HUES64 (cell line): Measurements from ENCODE around the gene TSR1.

ENCODE experiments used
- H3K27ac ChIP-seq: 2 replicates; pipeline ENCODE4 v1.7.0; 2013; ENCODE audit warnings: low read depth, low read length, inconsistent platforms
- H3K27me3 ChIP-seq: 2 replicates; pipeline ENCODE4 v1.6.1; 2013; ENCODE audit warnings: mild to moderate bottlenecking, low read length; ENCODE audit not compliant: insufficient read depth
- H3K36me3 ChIP-seq: 2 replicates; pipeline ENCODE4 v1.6.1; 2013; ENCODE audit warnings: mild to moderate bottlenecking, low read length; ENCODE audit not compliant: insufficient read depth
- H3K4me1 ChIP-seq: 2 replicates; pipeline ENCODE4 v1.6.1; 2013; ENCODE audit warnings: mild to moderate bottlenecking, low read length, moderate library complexity; ENCODE audit not compliant: insufficient read depth
- H3K4me3 ChIP-seq: 2 replicates; pipeline ENCODE4 v1.5.1; 2013; ENCODE audit warnings: mild to moderate bottlenecking, low read length, moderate library complexity
- H3K9ac ChIP-seq: 2 replicates; pipeline ENCODE4 v1.6.1; 2013; ENCODE audit warnings: mild to moderate bottlenecking, low read depth, low read length
- H3K9me3 ChIP-seq: 2 replicates; pipeline ENCODE4 v1.6.1; 2013; ENCODE audit warnings: low read depth, low read length; ENCODE audit not compliant: insufficient read depth
- WGBS: fragments of 150-250, 120-280 bp; methylation state at CpG from one replicate; pipeline ENCODE4 v1.1.7; 2013; ENCODE audit warnings: missing lambda C conversion rate; 5-methylcytosine and 5-hydroxymethylcytosine counted together

The TSR1 gene

DNA sequence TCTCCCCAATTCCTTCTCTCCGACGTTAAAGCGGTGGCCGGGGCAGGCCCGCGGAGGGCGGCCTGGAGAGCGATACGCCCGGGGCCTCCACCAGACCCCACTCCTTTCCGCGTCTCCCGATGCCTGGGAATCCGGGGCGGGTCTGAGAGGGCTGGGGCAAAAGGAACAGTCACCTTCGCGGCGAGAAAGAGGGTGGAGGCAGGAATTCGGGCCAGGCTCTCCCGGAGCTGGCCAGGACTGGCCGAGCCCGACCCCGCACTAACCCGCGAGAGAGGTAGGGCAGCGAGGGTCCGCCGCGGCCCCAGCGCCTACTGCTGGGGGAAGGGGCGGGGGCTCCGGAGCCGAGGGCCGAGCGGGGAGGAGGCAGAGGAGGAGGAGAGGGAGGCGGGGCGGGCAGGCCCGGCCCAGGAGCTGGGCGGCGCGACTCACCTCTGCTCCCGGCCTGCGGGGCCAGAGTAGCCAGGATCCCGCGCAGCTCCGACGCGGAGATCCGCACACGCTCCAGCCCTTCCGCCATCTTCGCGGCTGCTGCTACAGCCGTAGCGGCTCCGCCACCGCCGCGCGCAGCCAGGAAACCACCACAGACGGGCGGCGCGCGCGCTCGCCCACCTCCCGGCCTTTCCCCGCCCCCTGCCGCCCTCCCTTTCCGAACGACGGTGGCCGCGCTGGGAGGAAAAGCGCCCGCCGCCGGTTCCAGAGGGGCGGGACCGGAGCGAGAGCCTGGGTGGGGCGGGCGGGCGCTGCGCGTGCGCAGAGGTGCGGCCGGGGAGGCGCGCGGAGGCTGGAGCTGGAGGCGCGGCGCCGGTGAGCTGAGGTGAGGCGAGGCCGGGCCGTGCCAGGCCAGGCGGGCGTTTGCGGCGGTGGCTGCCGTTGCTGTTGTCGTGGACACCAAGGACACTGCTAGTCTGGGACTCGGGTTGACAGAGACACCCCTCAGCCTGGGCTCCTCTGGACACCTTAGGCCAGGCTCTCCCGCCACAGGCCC, 32.8 kb downstream of the TSR1 start, which contains the start of the genes SMG6 and SRR:
SMG6 (minus strand) TSS at position 582 of the 985 bp plus-strand sequence; CDS start at position 517, 65 bp downstream.
SRR (plus strand) TSS at position 747 of the 985 bp plus-strand sequence. CDS start 11,611 bp downstream, outside the sequence.
- WGBS = under 1% methylated on average over 108 of the region's 108 CpGs
- Histone ChIP-seq H3K27ac (peak within 1 kb of the TSS; percentile 95), H3K9ac (peak within 1 kb of the TSS; percentile 91), H3K4me1 (peaks cover 4% of the 10 kb centered on the region; the same call in 1 of the 2 replicates), H3K4me3 (peak within 1 kb of the TSS; percentile 85), H3K27me3 (no peaks in the 10 kb centered on the region), H3K9me3 (no peaks in the 10 kb centered on the region), H3K36me3 (peaks cover 20% of the 10 kb centered on the region)

DNA sequence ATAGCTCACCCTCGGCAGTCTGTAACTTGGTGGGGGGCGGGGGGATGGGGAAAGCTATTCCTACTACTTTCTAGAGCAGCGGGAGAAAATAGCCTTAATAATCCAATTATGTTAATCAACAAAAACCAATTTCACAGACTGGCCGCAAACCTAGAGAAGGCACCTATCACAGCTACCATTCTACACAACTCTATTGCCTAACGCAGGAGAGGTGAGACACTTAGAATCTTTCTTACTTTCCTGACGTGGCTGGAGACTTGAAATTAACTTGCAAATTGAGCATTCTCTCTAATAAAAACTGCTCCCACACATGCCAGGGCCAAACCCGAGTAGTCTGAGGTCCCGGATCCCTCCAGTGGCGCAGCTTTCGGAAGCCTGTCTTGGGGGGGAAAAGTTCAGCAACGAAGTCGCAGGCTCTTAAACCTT, 33.5 kb downstream of the TSR1 start:
- H3K36me3 ChIP-seq = peaks cover 24% of the 10 kb centered on the region
- 4% methylated on average over 11 of the region's 12 CpGs for WGBS
- peaks cover 4% of the 10 kb centered on the region; the same call in 1 of the 2 replicates for H3K4me1 ChIP-seq
- H3K4me3 ChIP-seq = peak overlapping the region; percentile 85
- H3K9me3 ChIP-seq = no peaks in the 10 kb centered on the region
- H3K9ac ChIP-seq = peak overlapping the region; percentile 91
- no peaks in the 10 kb centered on the region for H3K27me3 ChIP-seq
- peak overlapping the region; percentile 95 for H3K27ac ChIP-seq

DNA sequence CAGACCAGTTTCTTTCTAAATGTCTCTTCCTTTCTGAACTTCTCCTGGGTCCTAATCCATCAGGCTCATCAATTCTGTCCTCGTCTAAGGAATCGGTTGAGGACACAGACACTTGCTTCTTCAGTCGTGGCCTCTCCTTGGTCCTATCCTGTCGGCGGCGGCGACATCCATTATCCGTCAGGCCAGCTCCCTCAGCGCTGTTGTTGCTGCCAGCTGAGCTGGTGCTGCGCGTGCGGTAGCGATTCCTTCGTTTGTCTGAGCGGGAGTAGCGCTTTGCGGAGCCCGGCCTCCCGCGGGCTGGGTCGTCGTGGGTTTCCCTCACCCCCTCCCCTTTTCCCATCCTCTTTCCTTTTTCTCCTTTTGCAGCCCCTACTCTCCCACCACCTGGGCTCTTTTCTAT, 36.5 kb downstream of the TSR1 start:
- Histone ChIP-seq H3K27me3 (no peaks in the 10 kb centered on the region), H3K9me3 (no peaks in the 10 kb centered on the region), H3K4me1 (peaks cover 4% of the 10 kb centered on the region; the same call in 1 of the 2 replicates), H3K36me3 (peaks cover 54% of the 10 kb centered on the region), H3K27ac (no peak overlapping the region), H3K9ac (no peak overlapping the region), H3K4me3 (no peak overlapping the region)
- 93% methylated on average over 22 of the region's 22 CpGs for WGBS

DNA sequence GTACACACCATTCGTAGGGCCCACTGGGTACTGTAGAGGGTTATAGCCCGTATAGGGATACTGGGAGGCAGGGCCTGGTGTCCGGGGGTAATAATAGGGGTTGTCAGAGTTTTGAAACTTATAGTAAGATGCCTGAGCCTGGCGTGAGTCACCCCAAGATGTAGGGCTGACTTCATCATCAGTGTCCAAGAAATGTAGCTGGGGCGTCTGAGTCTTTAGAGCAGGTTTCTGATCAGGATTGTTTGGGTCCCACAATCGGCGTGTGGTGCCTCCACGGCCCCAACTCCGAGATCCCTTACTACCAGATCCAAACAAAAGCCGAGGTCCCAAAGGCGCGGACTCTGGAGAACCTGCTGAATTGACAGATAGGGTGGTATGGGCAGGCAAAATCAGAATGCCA, 37.1 kb downstream of the TSR1 start:
- H3K4me3 ChIP-seq = no peak overlapping the region
- H3K4me1 ChIP-seq = peaks cover 4% of the 10 kb centered on the region; the same call in 1 of the 2 replicates
- no peaks in the 10 kb centered on the region for H3K27me3 ChIP-seq
- H3K9me3 ChIP-seq = no peaks in the 10 kb centered on the region
- WGBS = 95% methylated on average over 12 of the region's 12 CpGs
- H3K36me3 ChIP-seq = peaks cover 60% of the 10 kb centered on the region
- no peak overlapping the region for H3K27ac ChIP-seq
- H3K9ac ChIP-seq = no peak overlapping the region

DNA sequence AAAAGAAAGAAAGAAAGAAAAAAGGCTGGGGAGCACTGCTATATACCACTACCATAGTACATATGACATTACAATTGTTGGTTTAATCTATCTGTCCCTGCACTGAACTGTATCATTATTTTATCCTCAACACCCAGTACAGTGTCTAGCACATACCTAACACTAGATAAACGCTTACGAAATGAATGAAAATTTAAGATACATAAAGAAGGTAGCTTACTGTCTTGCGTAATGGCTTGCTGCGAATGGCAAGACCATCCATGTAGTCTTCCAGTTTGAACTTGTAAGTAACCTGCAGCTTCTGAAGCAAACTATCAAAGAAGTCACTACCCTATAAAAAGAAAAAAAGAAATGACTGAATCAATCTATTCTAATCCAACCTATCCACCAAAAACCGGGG, 39.2 kb downstream of the TSR1 start:
- Histone ChIP-seq H3K9me3 (no peaks in the 10 kb centered on the region), H3K9ac (no peak overlapping the region)
- WGBS = 98% methylated on average over 5 of the region's 5 CpGs

DNA sequence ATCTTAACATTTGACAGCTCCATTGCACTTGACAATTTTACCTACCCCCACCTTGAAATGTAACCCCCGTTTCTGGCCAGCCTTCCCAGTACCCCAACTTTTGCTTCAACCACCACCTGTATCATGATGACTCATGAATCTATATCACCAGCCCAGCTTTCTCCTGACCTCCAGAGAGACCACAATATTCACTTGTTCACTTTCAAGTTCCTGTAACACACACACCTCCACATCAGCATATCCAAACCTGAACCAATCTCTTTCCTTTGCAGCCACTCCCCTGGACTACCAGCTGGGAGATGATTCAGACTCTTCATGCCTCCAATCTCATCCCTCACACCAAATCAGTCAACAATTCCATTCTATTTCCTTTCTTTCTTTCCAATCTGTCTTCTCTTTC, 40.7 kb downstream of the TSR1 start:
- no peak overlapping the region for H3K9ac ChIP-seq
- peaks cover 93% of the 10 kb centered on the region for H3K36me3 ChIP-seq
- H3K9me3 ChIP-seq = no peaks in the 10 kb centered on the region
- H3K4me3 ChIP-seq = no peak overlapping the region
- H3K27ac ChIP-seq = no peak overlapping the region
- WGBS = 90% methylated on average over 1 of the region's 1 CpG
- no peaks in the 10 kb centered on the region for H3K27me3 ChIP-seq
- no peaks in the 10 kb centered on the region for H3K4me1 ChIP-seq

More for the DNA sequence above, 39.2 kb downstream of the TSR1 start:
- Histone ChIP-seq H3K27ac (no peak overlapping the region), H3K4me3 (no peak overlapping the region), H3K4me1 (no peaks in the 10 kb centered on the region), H3K27me3 (no peaks in the 10 kb centered on the region), H3K36me3 (peaks cover 80% of the 10 kb centered on the region)

DNA sequence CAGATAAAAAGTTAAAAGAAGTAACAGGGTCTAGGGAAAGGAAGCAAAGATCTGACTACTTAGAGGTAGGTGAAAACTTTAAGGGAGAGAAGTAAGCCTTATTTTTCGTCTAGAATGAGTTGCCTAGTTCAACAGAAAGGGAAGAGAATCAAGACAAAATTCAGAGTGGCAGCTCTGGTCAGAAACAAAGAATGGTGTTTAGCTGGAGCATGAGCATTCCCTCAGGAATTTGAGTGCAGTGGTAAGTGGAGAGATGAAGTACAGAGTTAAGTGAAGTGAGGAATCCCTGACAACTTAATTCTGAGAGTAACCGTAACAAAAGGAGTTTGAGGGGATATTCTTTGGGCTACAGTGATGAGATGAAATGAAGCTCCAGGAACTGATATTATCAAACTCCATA, 44.2 kb downstream of the TSR1 start:
- Histone ChIP-seq H3K9ac (no peak overlapping the region), H3K36me3 (peaks cover 86% of the 10 kb centered on the region), H3K27me3 (no peaks in the 10 kb centered on the region), H3K4me3 (no peak overlapping the region), H3K4me1 (no peaks in the 10 kb centered on the region), H3K9me3 (no peaks in the 10 kb centered on the region), H3K27ac (no peak overlapping the region)
- 91% methylated on average over 2 of the region's 2 CpGs for WGBS

DNA sequence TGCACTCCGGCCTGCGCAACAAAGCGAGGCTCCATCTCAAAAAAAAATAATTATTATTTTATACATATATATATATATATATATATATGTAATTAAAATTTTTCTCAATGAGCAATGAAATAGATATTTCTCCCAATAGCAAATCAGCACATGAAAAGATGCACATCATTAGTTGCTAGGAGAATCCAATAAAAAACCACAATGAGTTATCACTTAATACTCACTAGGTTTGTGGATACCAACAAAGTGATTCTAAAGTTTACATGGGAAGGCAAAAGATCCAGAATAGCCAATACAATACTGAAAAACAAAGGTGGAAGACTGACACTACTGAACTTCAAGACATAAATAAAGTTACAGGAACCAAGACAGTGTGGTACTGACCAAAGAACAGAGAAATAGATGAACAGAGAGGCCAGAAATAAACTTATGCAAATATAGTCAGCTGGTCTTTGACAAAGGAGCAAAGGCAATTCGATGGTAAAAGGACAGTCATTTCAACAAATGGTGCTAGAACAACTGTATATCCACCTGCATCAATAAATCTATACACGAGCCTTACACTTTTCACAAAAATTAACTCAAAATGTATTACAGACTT, 46.3 kb downstream of the TSR1 start:
- WGBS = 96% methylated on average over 2 of the region's 5 CpGs
- no peaks in the 10 kb centered on the region for H3K4me1 ChIP-seq
- H3K27ac ChIP-seq = no peak overlapping the region
- H3K4me3 ChIP-seq = no peak overlapping the region
- no peak overlapping the region for H3K9ac ChIP-seq
- peaks cover 81% of the 10 kb centered on the region for H3K36me3 ChIP-seq
- no peaks in the 10 kb centered on the region for H3K27me3 ChIP-seq
- H3K9me3 ChIP-seq = no peaks in the 10 kb centered on the region

DNA sequence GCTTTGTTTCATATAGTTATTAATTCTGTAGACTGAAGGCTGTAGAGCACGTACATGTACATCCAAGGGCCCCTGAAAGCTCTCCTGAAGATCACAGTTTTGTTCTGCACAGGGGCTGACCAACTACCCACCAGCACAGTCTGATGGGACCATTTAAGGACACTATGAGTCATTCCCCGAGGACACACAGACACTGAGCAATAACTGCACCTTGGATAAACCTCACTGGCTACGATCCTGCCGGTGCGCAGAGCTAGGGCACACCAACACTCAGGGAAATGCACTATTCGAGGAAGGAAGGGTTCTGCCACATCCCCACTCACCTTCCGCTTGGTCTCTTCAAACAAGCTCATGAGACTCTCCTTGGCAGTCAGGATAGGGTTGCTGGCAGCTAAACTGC, 53.0 kb downstream of the TSR1 start:
- no peaks in the 10 kb centered on the region for H3K27me3 ChIP-seq
- no peak overlapping the region for H3K4me3 ChIP-seq
- H3K27ac ChIP-seq = no peak overlapping the region
- H3K9ac ChIP-seq = no peak overlapping the region
- H3K36me3 ChIP-seq = peaks cover 86% of the 10 kb centered on the region
- 95% methylated on average over 7 of the region's 7 CpGs for WGBS
- no peaks in the 10 kb centered on the region for H3K4me1 ChIP-seq
- no peaks in the 10 kb centered on the region for H3K9me3 ChIP-seq

DNA sequence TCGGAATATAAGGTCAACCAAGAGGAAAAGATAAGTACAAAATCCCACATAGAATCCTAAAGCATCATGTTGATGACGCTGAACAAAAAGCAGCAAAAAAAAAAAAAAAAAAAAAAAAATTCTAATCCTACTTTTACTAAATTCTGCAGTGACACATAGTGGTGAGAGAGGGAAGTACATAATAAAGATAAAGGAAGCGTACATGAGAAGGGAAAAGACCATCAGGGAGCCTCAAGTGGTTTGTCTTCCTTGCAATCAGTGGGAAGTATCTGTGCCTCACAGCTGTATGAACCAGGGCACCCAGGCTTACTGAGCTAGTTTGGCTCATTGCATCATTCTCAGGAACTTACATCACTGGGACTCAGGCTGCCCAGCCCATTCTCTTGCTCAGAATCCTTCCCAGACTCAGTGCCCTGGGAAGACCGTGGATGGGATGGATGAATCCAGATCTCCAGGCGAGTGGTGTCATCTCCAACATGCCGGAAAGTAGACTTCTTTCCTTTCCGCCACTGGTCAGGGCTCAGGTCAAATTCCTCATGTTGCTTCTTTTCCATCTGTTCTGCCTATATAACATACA, 53.9 kb downstream of the TSR1 start:
- peaks cover 86% of the 10 kb centered on the region for H3K36me3 ChIP-seq
- H3K4me3 ChIP-seq = no peak overlapping the region
- H3K4me1 ChIP-seq = no peaks in the 10 kb centered on the region
- H3K9me3 ChIP-seq = no peaks in the 10 kb centered on the region
- no peak overlapping the region for H3K9ac ChIP-seq
- no peak overlapping the region for H3K27ac ChIP-seq
- H3K27me3 ChIP-seq = no peaks in the 10 kb centered on the region
- 87% methylated on average over 6 of the region's 7 CpGs for WGBS

DNA sequence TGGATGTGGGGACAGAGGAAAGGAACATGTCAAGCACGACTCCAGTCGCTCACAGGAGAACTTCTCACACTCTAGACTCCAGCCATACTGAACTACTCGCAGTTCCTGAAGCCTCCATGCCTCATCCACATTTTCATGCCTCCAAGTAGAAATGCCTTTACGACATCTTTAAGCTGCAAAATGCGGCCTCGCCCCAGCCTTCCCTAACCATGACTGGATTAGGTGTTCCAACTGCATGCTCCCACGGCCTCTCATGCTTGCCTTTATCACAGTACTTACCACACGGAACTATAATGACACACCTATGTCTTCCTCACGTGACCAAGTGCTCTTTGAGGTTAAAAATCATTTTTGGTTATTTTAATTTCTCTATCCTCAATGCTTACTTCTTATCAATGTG, 56.5 kb downstream of the TSR1 start:
- Histone ChIP-seq H3K4me1 (no peaks in the 10 kb centered on the region), H3K4me3 (no peak overlapping the region), H3K9ac (no peak overlapping the region), H3K27me3 (no peaks in the 10 kb centered on the region), H3K9me3 (no peaks in the 10 kb centered on the region), H3K36me3 (peaks cover 77% of the 10 kb centered on the region), H3K27ac (no peak overlapping the region)
- 94% methylated on average over 8 of the region's 9 CpGs for WGBS
